K562 (cell line): ENCODE results near the gene RHOF.
"Not testable (repeated sequence)": the region's sequence is repeated elsewhere in the genome, so short reads cannot be mapped to it uniquely, and the experiment has no call there.

Source experiments
- ARID2 ChIP-seq: fragments of 450-650 bp; IDR thresholded peaks from 2 replicates; pipeline ENCODE4 v1.6.1; 2017; ENCODE audit warnings: antibody characterized with exemption, mild to moderate bottlenecking
- CTBP1 ChIP-seq: fragments of 450-650 bp; IDR thresholded peaks from 2 replicates; pipeline ENCODE4 v1.6.1; 2016; ENCODE audit warnings: borderline replicate concordance
- EZH2 ChIP-seq: IDR thresholded peaks from 2 replicates; pipeline ENCODE4 v1.6.1; 2012; ENCODE audit warnings: low read depth, mild to moderate bottlenecking, inconsistent platforms, low read length, borderline replicate concordance
- HDAC6 ChIP-seq: IDR thresholded peaks from 2 replicates; pipeline ENCODE4 v1.6.1; 2012; ENCODE audit warnings: low read depth, mild to moderate bottlenecking, control low read depth, inconsistent platforms, low read length, moderate library complexity
- SOX6 ChIP-seq: fragments of 450-650 bp; IDR thresholded peaks from 2 replicates; pipeline ENCODE4 v1.6.1; 2014; ENCODE audit warnings: mild to moderate bottlenecking
- SRF ChIP-seq, 2 experiments: fragments of 250-450, 450-650 bp in 1 of 2; sonication (Bioruptor Pico) in 1 of 2; sonication (generic) in 1 of 2; formaldehyde crosslinking; IDR thresholded peaks; 2 replicates each; pipeline versions ENCODE4 v1.5.0 to v1.5.1; 2020 to 2022; ENCODE audit warnings: mild to moderate bottlenecking in 1 of 2, missing genetic modification reagents in 1 of 2
- ZBTB17 ChIP-seq: fragments of 450-650 bp; formaldehyde crosslinking; IDR thresholded peaks from 2 replicates; pipeline ENCODE4 v1.4.0; 2020; ENCODE audit warnings: mild to moderate bottlenecking

DNA sequence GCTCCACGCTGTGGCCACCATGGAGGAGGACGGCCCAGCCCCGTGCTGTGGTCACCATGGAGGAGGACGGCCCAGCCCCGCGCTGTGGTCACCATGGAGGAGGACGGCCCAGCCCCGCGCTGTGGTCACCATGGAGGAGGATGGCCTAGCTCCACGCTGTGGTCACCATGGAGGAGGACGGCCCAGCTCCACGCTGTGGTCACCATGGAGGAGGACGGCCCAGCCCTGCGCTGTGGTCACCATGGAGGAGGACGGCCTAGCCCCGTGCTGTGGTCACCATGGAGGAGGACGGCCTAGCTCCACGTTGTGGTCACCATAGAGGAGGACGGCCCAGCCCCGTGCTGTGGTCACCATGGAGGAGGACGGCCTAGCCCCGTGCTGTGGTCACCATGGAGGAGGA, 35.0 kb downstream of the RHOF start:
- not testable (repeated sequence) for TF ChIP-seq ZBTB17 (CRISPR knock-in tag); EZH2; HDAC6; ARID2; SRF (CRISPR knock-in tag; IDR thresholded peaks at IDR 0.05); CTBP1; SOX6
